GM19452 (cell line): ENCODE results near the gene CSNK1G2.

Experiments
- ATAC-seq: cut with Tn5 transposase; IDR thresholded peaks from one replicate; pipeline ENCODE4 v1.9.1; 2021; ENCODE audit not compliant: unreplicated experiment

Gene CSNK1G2

DNA sequence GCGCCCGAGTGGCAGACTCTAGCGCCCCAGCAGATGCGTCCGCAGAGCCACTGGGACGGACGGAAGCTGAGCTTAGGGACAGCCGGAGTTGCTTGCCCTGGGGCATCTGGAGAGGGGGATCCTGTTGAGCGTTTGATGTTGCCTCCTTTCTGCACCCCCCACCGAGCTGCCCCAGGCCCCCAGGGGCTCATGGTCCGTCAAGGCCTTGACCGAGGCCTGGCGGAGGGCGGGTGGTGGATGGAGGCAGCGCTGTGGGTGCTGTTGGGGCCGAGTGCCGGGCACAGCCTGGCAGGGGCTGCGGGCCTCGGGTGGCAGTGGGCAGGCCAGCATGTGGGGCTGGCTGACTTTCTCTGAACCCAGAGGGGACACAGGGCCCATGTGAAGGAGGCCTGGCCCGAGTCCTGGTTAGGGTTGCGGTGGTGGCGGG lies 2.7 kb downstream of the CSNK1G2 start:
- no peak for ATAC-seq

DNA sequence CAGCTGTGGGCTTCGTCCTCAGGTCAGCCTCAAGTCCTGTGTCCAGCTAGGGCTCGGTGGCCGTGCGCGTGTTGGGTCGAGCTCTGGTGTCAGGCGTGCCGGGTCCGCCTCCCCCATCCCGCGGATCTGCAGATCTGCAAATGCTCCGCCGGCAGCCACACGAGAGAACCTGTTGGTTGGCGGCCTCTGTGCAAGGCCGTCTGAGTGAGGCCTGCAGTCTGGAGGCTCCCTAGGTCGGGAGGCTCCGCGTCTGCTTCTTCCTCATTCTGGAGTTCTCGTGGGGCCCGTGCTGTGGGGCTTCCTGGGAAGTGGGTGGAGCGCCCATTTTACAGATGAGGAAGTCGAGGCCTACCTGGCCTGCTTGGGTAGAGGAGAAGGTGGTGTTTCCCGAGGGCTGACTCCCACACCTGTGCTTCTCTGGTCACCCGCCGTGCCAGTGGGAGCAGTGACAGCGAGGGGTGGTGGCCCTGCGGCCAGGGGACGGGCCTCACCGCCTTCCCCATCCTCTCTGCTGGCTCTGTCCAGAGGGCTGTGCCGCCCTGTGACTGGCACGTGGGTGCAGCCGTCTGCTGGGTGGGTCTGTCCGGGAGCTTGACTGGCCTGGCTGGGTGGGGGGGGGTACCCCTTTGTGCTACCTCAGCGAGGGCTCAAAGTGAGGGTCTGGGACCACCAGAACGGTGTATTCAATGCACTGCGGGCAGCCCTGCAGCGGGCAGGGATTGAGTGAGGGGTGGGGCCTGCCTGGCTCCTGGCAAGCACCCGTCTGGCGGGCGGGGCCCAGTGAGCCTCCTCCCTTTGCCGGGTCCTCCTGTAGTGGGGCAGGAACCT lies 3.3 kb downstream of the CSNK1G2 start:
- ATAC-seq = no peak

DNA sequence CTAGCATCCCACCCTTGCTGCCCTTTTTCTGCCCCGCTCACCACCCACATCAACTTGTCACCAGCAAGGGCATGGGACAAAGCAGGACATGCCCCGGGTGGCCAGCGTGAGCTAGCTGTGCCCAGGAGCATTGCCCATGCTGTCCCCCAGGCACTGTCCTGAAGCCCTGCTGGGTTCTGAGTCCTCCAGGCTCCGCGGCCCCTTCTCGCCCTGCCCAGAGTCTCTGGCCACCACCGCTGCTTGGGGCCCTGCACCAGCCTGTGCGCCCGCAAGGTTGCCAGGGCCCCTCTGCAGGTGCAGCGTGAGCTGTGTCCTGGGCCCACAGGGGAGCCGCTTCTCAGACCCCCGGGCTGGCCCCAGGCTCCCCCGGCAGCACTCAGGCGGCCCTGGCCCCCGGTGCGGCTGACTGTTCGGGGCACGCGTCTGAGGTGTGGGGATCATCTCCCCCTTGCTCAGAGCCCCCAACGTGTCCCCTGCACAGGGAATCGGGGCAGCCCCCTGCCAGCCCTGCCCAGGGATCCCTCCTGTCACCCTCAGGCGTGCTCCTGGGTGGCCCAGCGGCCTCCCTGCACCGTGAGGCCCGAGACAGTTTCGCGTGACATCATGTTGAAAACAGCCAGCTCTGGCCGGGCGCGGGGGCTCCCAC lies 4.1 kb downstream of the CSNK1G2 start:
- ATAC-seq = no peak

DNA sequence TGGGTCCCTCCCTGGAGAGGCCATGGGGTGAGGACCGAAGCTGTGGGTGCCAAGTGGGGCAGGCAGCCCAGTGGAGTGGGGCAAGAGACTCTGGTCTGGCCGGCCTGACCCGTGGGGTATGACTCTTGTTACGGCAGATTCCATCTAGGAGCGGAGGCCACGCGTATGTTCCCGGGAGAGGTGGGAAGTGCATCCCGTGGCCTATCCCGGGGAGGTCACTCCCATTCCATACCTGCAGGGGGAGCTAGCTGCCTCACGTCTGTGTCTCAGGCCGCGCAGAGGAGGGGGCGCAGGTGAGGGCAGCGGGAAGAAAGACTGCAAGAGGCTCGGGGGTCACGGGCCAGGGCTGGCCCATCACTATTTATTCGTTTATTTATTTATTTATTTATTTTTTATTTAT lies 4.9 kb downstream of the CSNK1G2 start:
- no peak for ATAC-seq

- ATAC-seq = no peak
Observed at GRCh38 chr19:1947651-1948209, 6.8 kb downstream of the CSNK1G2 start.

DNA sequence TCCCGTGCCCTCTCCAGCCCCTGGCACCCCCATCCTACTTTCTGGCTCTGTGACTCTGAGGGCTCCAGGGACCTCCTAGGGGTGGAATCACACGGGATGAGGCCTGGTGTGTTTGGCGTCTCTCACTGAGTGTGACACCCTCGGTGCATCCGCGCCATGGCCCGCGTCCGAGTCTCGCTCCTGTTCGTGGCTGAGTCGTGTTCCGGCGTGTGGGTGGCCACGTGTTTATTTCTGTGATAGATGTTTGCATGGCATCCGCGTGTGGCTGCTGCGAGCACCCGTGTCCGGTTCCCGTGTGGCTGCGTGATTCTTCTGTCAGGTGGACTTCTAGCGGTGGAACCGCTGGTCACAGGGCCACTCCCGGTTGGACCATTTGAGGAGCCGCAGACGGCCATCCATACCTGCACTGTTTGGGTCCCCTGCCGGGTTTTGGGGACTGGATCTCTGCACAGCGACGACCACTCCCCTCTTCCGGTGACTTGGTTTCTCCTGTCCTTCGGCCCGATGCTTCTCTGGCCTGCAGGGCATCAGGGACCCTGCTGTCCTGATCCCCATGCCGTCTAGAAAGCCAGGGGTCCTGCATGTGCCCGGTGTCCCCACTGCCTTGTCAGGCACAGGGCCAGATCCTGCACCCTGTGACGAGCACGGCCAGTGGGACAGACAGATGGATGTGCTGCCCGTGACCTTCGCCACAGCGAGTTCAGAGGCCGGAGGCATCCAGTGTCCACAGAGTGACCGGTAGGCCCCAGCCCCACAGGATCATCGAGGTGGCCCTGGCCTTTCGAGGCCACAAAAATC lies 8.5 kb downstream of the CSNK1G2 start:
- no peak for ATAC-seq

DNA sequence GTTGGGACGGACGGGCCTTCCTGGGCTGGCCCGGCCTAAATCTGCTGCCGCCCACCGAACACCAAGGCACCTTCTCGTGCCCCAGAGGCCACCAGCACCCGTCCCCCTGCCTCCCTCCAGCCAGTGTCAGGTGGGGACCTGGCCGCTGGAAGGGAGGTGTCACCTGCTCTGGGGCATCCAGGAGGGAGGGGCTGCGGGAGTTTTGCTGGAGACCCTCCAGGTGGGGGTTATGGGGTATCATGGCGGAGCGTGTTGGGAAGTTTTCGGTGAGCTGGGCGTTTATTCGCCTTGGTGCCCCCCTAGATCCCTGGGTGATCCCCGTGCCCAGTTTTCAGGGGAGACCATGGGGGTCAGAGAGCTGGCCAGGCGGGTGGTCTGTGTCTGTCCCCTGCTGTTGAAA lies 9.7 kb downstream of the CSNK1G2 start:
- ATAC-seq = no peak

DNA sequence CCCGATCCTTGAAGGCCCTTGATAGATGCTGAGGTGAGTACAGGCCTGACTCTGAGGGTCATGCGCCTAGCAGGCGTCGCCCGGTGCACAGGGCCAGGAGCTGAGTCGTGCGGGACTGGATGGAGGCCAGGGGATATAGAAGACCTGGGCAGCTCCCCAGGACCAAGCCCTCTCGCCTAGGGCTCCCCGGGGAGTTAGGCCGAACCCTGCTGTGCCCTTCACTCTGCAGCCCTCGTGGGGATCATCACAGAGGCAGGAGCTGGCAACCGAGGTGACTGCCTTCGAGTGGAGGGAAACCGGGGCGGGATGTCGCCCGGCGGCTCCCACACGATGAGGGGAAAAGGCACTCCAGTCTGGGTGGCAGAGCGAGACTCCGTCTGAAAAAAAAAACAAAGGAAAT lies 11.7 kb downstream of the CSNK1G2 start:
- ATAC-seq = no peak

GRCh38 chr19:1953037-1953436 lies 12.1 kb downstream of the CSNK1G2 start:
- no peak for ATAC-seq

GRCh38 chr19:1953441-1954094 lies 12.6 kb downstream of the CSNK1G2 start:
- no peak for ATAC-seq

DNA sequence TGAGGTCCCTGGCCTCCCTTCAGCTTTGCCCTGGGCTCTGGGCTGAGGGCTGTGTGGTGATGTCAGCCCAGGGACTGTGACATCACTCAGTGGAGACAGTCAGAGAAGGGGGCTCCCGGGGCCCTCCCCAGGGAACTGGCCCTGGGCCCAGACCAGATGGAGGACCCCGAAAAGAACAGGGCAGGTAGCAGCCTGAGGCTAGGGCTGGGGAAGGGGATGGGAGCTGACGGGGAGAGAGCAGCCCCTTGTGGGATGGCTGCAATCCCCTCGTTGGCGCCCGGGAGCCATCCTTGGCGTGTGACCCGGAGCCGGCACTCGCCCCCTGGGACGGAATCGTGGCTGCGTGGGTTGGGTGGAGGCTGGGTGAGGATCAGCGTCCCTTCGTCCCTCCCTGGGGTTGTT lies 13.6 kb downstream of the CSNK1G2 start:
- ATAC-seq = no peak

GRCh38 chr19:1955171-1956121 lies 14.5 kb downstream of the CSNK1G2 start:
- ATAC-seq = no peak

GRCh38 chr19:1956122-1956494 lies 15.1 kb downstream of the CSNK1G2 start:
- ATAC-seq = no peak

- ATAC-seq = no peak
Observed at GRCh38 chr19:1956868-1957492, 16.0 kb downstream of the CSNK1G2 start.

DNA sequence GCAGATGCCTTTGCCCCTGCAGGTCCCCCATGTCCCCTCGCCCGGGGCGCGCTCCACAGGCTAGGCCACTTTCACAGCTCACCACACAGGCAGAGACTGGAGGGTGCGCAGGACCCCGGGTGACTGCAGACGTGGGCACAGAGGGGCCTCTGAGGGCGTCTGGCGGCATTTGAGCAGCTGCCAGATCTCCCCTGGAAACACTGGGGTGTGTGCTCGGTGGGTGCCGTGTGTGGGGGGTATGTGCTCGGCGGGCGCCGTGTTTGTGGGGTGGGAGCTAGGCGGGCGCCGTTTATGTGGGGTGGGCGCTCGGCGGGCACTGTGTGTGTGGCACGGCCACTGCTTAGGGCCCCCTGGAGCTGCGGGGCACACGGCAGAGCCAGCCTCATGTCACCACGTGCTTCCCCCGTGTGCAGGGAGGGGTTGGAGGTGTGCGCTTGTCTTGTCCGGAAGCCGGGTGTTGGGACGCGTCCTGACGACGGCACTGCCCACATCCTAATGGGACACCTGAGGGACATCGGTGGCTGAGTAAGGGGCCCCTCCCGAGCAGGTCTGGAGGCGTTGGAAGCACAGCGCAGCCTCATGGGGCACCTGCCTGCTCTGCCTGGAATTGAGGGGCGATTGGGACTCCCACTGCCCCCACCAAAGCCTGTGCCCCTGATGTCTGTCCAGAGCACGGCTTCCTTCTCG lies 16.7 kb downstream of the CSNK1G2 start:
- no peak for ATAC-seq

DNA sequence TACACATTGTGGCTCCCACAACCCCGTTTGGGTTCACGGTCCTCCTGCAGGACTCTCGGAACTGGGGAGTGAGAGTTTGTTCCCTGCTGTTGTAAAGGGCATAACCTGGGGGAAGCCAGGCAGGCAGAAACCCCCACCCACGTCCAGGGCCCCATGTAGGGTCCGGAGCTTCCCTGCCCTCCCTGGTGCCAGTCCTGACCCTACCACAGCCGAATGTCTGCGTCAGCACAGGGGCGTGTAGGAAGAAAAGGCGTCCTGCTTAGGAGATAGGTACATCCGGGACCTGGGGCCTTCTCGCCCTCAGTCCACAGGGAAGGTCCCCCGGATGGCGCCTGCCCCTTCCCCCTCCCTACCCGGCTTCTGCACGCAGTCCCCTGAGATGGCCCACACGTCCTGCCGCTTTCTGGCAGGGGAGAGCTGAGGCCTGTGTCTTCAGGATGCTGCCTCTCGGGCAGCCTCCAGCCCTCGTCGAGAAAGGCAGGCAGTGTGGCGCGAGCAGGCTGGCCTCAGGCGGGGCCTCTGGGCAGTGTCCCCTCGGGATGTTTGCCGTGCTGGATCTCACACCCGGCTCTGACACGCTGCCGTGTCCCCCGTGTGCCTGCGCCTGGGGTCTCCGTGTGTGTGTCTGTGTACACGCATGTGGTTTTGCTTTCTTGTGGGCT lies 19.1 kb downstream of the CSNK1G2 start:
- ATAC-seq = no peak

DNA sequence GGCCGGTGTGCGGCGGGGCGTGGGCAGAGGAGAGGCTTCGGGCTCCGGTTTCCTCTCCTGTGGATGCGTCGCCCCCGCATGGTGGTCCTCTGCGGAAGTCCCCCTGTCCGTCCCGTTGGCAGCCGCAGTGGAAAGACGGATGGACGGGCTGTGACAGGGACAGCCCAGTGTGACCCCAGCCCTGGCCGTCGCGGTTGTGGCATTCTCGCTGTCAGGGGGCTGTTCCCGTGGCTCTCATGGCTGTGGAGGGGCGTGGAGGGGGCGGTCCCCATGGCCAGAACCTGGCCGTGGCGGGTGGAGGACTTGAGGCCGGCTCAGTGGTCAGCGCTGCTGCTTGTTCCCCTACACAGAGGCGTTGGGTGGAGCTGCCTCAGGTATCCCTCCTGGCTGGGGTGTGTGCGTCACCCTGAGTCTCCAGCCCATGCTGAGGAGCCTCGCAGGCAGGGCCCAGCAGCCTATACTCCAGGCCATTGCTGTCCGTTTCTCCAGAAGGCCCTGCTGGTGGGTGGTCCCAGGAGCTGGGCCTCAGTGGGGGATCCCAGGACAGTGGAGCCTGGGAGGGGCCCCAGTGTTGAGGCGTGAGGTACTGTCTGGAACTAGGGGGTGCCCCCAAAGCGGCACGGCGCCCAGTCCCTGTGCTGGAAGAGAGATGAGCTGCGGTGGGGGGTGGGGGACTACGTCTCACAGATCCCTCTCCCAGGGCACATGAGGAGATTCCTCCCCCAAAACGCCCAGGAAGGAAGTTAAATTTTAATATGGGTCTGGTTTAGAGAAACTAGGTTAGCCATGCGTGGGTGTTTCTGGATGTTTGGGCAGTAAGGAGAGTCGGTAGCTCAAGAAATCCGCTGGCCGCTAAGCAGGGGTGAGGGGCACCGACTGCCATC lies 20.3 kb downstream of the CSNK1G2 start:
- ATAC-seq = no peak
